Endometrium (tissue), 2 donors: ENCODE results near the gene ZNF616.
"Not testable (repeated sequence)": the region's sequence is repeated elsewhere in the genome, so short reads cannot be mapped to it uniquely, and the experiment has no call there.

Experiments used
- FAIRE-seq: peaks from 2 replicates; lab custom pipeline; 2012; peaks lifted over from hg19 to GRCh38; lab: Jason Lieb, UNC
- donor health status: control.
- donor health status: control.

Gene ZNF616

GRCh38 chr19:52110780-52111179 is 29.0 kb downstream of the ZNF616 start:
- no peak for FAIRE-seq

GRCh38 chr19:52102782-52103181 is 37.0 kb downstream of the ZNF616 start:
- FAIRE-seq, result no peak

- no peak for FAIRE-seq
Observed at GRCh38 chr19:52101866-52102562, 37.7 kb downstream of the ZNF616 start.

- no peak for FAIRE-seq
Observed at GRCh38 chr19:52099497-52100138, 40.1 kb downstream of the ZNF616 start.

- not testable (repeated sequence) for FAIRE-seq
Observed at GRCh38 chr19:52096416-52096815, 43.3 kb downstream of the ZNF616 start.

- FAIRE-seq, result no peak
Observed at GRCh38 chr19:52095172-52096014, 44.3 kb downstream of the ZNF616 start, which contains the start of gene ZNF841. ZNF841 (minus strand) TSS chr19:52095765; CDS start chr19:52084801, 10,964 bp downstream.

GRCh38 chr19:52094526-52095130 is 45.1 kb downstream of the ZNF616 start:
- FAIRE-seq, result no peak

GRCh38 chr19:52086481-52086880 is 53.3 kb downstream of the ZNF616 start:
- FAIRE-seq, result no peak

- FAIRE-seq, result no peak
Observed at GRCh38 chr19:52070496-52070895, 69.2 kb downstream of the ZNF616 start.

- FAIRE-seq, result no peak
Observed at GRCh38 chr19:52069653-52070052, 70.1 kb downstream of the ZNF616 start.

- no peak for FAIRE-seq
Observed at GRCh38 chr19:52066258-52066863, 73.4 kb downstream of the ZNF616 start.

- FAIRE-seq, result no peak
Observed at GRCh38 chr19:52065399-52065798, 74.3 kb downstream of the ZNF616 start.
